HCT116 (cell line): ENCODE results near the gene IFNL3.

Experiments
- CEBPB ChIP-seq: IDR thresholded peaks from 2 replicates; pipeline ENCODE4 v1.6.1; 2012; ENCODE audit warnings: low read depth
- CTCF ChIP-seq, 3 experiments: fragments of 200-600 bp in 1 of 3; sonication (generic) in 1 of 3; IDR thresholded peaks in 2 of 3; conservative IDR thresholded peaks in 1 of 3; 2 replicates each; pipeline ENCODE4 v1.5.1; 2012 to 2017; ENCODE audit warnings: low read depth in 2 of 3, low read length in 2 of 3, antibody characterized with exemption in 1 of 3, borderline replicate concordance in 1 of 3, control low read depth in 1 of 3, mild to moderate bottlenecking in 1 of 3, mixed read lengths in 1 of 3, mixed run types in 1 of 3, moderate library complexity in 1 of 3; ENCODE audit not compliant: insufficient read depth in 1 of 3
- EGR1 ChIP-seq: IDR thresholded peaks from 2 replicates; pipeline ENCODE4 v1.6.1; 2012; ENCODE audit warnings: low read depth
- EZH2 ChIP-seq: fragments of 200-600 bp; sonication (generic); IDR thresholded peaks from 2 replicates; pipeline ENCODE4 v1.6.1; 2017; ENCODE audit warnings: antibody characterized with exemption, mixed run types
- EZH2phosphoT487 ChIP-seq: fragments of 200-600 bp; IDR thresholded peaks from 2 replicates; pipeline ENCODE4 v1.6.1; 2018; ENCODE audit warnings: antibody characterized with exemption, borderline replicate concordance
- POLR2A ChIP-seq: IDR thresholded peaks from 2 replicates; pipeline ENCODE4 v1.7.0; 2011; ENCODE audit warnings: borderline replicate concordance; ENCODE audit not compliant: insufficient read depth, insufficient read length; ENCODE audit errors: extremely low read depth
- POLR2AphosphoS5 ChIP-seq: IDR thresholded peaks from 2 replicates; pipeline ENCODE4 v1.6.1; 2011; ENCODE audit warnings: mild to moderate bottlenecking, low read depth, low read length, moderate library complexity
- RAD21 ChIP-seq: IDR thresholded peaks from 2 replicates; pipeline ENCODE4 v1.6.1; 2012; ENCODE audit warnings: low read depth, mild to moderate bottlenecking
- REST ChIP-seq: IDR thresholded peaks from 2 replicates; pipeline ENCODE4 v1.6.1; 2012; ENCODE audit warnings: low read depth
- SP1 ChIP-seq: IDR thresholded peaks from 2 replicates; pipeline ENCODE4 v1.6.1; 2012; ENCODE audit warnings: low read depth
- SRF ChIP-seq: IDR thresholded peaks from 2 replicates; pipeline ENCODE4 v1.6.1; 2012; ENCODE audit warnings: low read depth
- YY1 ChIP-seq: IDR thresholded peaks from 2 replicates; pipeline ENCODE4 v1.6.1; 2011; ENCODE audit warnings: low read length, low read depth, moderate library complexity, mild to moderate bottlenecking; ENCODE audit not compliant: insufficient replicate concordance; ENCODE audit errors: extremely low read depth
- ZBTB33 ChIP-seq: IDR thresholded peaks from 2 replicates; pipeline ENCODE4 v1.6.1; 2011; ENCODE audit warnings: mild to moderate bottlenecking, low read length, moderate library complexity; ENCODE audit not compliant: insufficient replicate concordance; ENCODE audit errors: extremely low read depth
- ZFX ChIP-seq: fragments of 450-650 bp; IDR thresholded peaks from 2 replicates; pipeline ENCODE4 v1.6.1; 2017

GRCh38 chr19:39199025-39199424, 45.8 kb downstream of the IFNL3 start:
- no peak for TF ChIP-seq CTCF (IDR thresholded peaks at IDR 0.05 in 2 of 3, conservative IDR thresholded peaks at IDR 0.05 in 1 of 3; ENCODE audit: borderline replicate concordance in 1 of 3, insufficient read depth in 1 of 3, low read depth in 2 of 3, low read length in 2 of 3)
- no peak for TF ChIP-seq RAD21
- TF ChIP-seq CEBPB, result no peak
- no peak for TF ChIP-seq EZH2
- TF ChIP-seq POLR2A, result no peak
- TF ChIP-seq YY1, result no peak
- no peak for TF ChIP-seq REST
- no peak for TF ChIP-seq EGR1
- no peak for TF ChIP-seq ZBTB33
- TF ChIP-seq POLR2AphosphoS5, result no peak
- TF ChIP-seq ZFX, result no peak
- no peak for TF ChIP-seq SP1
- TF ChIP-seq SRF, result no peak
- no peak for TF ChIP-seq EZH2phosphoT487
